HUES6 (cell line): Measurements from ENCODE around the gene TRIM26.

Experiments used
- H3K27ac ChIP-seq: 2 replicates; pipeline ENCODE4 v1.7.0; 2013; ENCODE audit warnings: low read depth, mild to moderate bottlenecking, low read length, inconsistent platforms
- H3K27me3 ChIP-seq: 2 replicates; pipeline ENCODE4 v1.6.1; 2013; ENCODE audit warnings: low read length; ENCODE audit not compliant: control insufficient read depth, insufficient read depth
- H3K36me3 ChIP-seq: 2 replicates; pipeline ENCODE4 v1.6.1; 2013; ENCODE audit warnings: low read length; ENCODE audit not compliant: control insufficient read depth, insufficient read depth
- H3K4me1 ChIP-seq: 2 replicates; pipeline ENCODE4 v1.6.1; 2013; ENCODE audit warnings: low read length; ENCODE audit not compliant: control insufficient read depth, insufficient read depth
- H3K4me3 ChIP-seq: 2 replicates; pipeline ENCODE4 v1.5.1; 2013; ENCODE audit warnings: low read depth, low read length
- H3K9ac ChIP-seq: one replicate; pipeline ENCODE4 v1.6.1; 2013; ENCODE audit warnings: mild to moderate bottlenecking, low read length
- H3K9me3 ChIP-seq: 2 replicates; pipeline ENCODE4 v1.6.1; 2013; ENCODE audit warnings: low read depth, low read length; ENCODE audit not compliant: control insufficient read depth, insufficient read depth

Gene TRIM26

DNA sequence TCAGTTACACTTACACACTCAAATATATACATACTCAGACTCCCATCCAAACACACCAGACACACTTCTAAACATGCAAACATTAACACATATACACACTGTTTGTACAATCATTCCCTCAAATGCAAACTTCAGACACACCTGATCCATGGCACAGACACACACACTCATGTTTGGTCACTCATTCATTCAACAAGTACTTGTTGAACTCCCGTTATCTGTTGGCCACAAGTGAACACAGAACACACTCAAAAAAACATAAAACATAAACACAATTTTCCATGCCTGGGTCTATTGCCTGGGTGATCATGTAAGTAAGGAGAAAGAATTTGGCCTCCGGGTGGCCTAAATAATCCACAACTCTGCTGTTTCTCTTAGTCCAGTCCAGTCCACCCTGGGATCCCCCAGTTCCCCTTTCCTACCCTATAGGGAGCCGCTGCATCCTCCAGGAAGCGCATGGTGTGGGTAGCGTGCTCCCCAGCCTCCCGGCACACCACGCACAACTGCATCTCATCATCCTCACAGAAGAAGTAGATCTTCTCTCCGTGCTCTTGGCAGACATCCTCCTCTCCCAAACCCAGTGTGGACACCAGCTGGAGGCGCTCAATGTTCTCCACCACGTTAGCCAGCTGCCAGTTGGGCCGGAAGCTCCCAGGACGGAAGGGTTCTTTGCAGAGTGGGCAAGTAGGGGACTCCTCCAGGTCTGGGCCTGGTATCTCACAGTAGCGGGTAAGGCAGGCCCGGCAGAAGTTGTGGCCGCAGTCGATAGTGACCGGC, 53.0 kb downstream of the TRIM26 start:
- H3K4me3 ChIP-seq: no peak overlapping the region
- no peaks in the 10 kb centered on the region for H3K36me3 ChIP-seq
- peaks cover 19% of the 10 kb centered on the region for H3K27me3 ChIP-seq
- H3K27ac ChIP-seq: no peak overlapping the region
- peaks cover 6% of the 10 kb centered on the region; the same call in 1 of the 2 replicates for H3K4me1 ChIP-seq
- no peaks in the 10 kb centered on the region for H3K9me3 ChIP-seq
- H3K9ac ChIP-seq: no peak overlapping the region

DNA sequence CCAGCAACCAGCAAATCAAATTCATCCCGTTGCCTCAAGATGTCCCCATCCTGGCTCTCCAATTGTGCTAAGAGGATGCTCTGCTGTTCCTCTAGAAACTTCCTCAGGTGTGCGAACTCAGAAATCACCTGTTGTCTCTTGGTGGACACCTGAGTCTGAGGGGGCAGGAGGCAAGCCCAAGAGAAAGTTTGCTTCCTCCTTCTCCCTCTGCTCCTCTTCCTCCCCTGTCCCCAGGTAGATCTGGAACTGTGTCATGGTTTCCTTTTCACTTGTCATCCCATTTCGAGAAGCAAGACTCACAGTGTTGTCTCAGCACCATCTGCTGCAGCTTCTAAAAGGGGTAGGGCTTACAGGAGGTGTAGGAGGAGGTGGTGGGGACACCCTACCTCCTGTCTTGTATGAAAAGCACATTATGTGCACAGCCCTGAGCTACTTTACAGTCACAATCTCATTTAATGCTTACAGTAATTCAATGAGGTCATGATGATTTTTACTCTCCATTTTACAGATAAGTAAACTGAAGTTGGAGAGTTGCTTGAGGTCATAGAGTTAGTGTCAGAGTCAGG, 54.6 kb downstream of the TRIM26 start:
- no peak overlapping the region for H3K9ac ChIP-seq
- H3K27ac ChIP-seq: no peak overlapping the region
- H3K9me3 ChIP-seq: no peaks in the 10 kb centered on the region
- peaks cover 29% of the 10 kb centered on the region for H3K27me3 ChIP-seq
- peaks cover 6% of the 10 kb centered on the region; the same call in 1 of the 2 replicates for H3K4me1 ChIP-seq
- H3K4me3 ChIP-seq: no peak overlapping the region
- no peaks in the 10 kb centered on the region for H3K36me3 ChIP-seq

DNA sequence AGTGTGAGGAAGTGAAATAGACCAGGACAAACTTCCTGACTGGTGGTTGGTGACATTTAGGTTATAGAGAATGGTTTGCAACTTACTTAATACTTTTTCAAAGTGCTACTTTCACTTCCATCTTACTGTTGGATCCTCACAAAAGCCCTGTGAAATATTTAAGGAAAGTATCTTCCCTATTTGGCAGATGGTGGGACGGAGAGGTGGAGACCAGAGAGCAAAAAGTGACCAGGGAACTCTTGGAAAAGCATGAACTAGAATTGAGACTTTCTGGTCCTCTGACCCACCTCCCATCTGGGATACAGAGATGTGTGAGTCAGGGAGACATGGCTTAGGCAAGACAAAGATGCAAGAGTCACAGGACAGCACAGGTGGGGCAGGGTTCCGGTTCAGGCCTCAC, 55.2 kb downstream of the TRIM26 start:
- Histone ChIP-seq H3K9ac (no peak overlapping the region), H3K4me1 (peaks cover under 1% of the 10 kb centered on the region; the same call in 1 of the 2 replicates), H3K27ac (no peak overlapping the region), H3K27me3 (peaks cover 32% of the 10 kb centered on the region), H3K36me3 (no peaks in the 10 kb centered on the region), H3K4me3 (no peak overlapping the region), H3K9me3 (no peaks in the 10 kb centered on the region)

GRCh38 chr6:30157581-30157980, 55.6 kb downstream of the TRIM26 start:
- no peaks in the 10 kb centered on the region for H3K4me1 ChIP-seq
- no peak overlapping the region for H3K27ac ChIP-seq
- no peak overlapping the region for H3K9ac ChIP-seq
- H3K36me3 ChIP-seq: no peaks in the 10 kb centered on the region
- H3K4me3 ChIP-seq: no peak overlapping the region
- H3K9me3 ChIP-seq: no peaks in the 10 kb centered on the region
- peaks cover 34% of the 10 kb centered on the region for H3K27me3 ChIP-seq

- peaks cover 37% of the 10 kb centered on the region for H3K27me3 ChIP-seq
- H3K9ac ChIP-seq: no peak overlapping the region
- H3K36me3 ChIP-seq: no peaks in the 10 kb centered on the region
- H3K27ac ChIP-seq: no peak overlapping the region
- H3K9me3 ChIP-seq: no peaks in the 10 kb centered on the region
- H3K4me3 ChIP-seq: no peak overlapping the region
- no peaks in the 10 kb centered on the region for H3K4me1 ChIP-seq
Observed at GRCh38 chr6:30156774-30157173, 56.4 kb downstream of the TRIM26 start.

DNA sequence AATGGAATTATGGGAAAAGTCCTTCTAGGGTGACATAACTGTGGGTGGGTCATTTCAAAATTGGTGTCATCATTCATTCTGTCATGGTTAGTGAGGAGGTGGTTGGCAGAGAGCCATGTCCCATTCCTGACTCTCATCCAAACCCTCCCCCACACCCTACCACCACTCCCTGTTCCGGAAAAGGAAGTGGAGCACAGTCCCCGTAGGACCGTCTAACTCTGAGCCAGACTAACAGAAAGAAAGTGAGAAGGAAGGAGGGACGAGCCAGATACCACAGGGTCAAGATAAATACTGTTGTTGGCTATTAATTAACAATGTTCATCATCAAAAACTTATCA, 57.0 kb downstream of the TRIM26 start:
- Histone ChIP-seq H3K27me3 (peaks cover 37% of the 10 kb centered on the region), H3K36me3 (no peaks in the 10 kb centered on the region), H3K27ac (no peak overlapping the region), H3K4me1 (no peaks in the 10 kb centered on the region), H3K9me3 (no peaks in the 10 kb centered on the region), H3K9ac (no peak overlapping the region), H3K4me3 (no peak overlapping the region)

- Histone ChIP-seq H3K4me1 (no peaks in the 10 kb centered on the region), H3K9ac (no peak overlapping the region), H3K36me3 (no peaks in the 10 kb centered on the region), H3K9me3 (no peaks in the 10 kb centered on the region), H3K27ac (no peak overlapping the region), H3K4me3 (no peak overlapping the region), H3K27me3 (peaks cover 37% of the 10 kb centered on the region)
Observed at GRCh38 chr6:30155520-30156261, 57.5 kb downstream of the TRIM26 start.

GRCh38 chr6:30154709-30155519, 58.3 kb downstream of the TRIM26 start:
- no peak overlapping the region for H3K27ac ChIP-seq
- no peaks in the 10 kb centered on the region for H3K9me3 ChIP-seq
- H3K4me1 ChIP-seq: no peaks in the 10 kb centered on the region
- peaks cover 37% of the 10 kb centered on the region for H3K27me3 ChIP-seq
- no peaks in the 10 kb centered on the region for H3K36me3 ChIP-seq
- no peak overlapping the region for H3K4me3 ChIP-seq
- no peak overlapping the region for H3K9ac ChIP-seq

DNA sequence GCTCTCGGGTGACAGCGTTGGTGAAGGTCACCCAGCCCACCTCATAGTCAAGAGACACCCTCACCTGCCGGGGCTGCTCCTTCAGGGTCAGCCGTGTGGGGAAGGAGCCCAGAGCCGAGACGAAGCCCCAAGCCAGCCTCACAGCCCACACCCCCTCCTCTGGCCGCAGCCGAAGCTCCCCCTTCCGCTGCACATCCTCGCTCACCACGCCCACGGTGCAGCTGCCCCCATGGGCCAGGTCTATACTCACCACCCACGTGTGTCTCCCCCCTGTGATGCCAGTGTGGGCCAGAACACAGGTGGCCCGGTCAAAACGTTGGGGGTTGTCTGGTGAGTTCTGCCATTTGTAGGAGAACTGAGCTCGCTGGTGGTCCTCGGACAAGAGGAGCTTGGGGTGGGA, 59.1 kb downstream of the TRIM26 start:
- no peaks in the 10 kb centered on the region for H3K4me1 ChIP-seq
- no peak overlapping the region for H3K4me3 ChIP-seq

GRCh38 chr6:30152910-30153610, 60.1 kb downstream of the TRIM26 start:
- no peaks in the 10 kb centered on the region for H3K36me3 ChIP-seq
- no peak overlapping the region for H3K27ac ChIP-seq
- H3K9me3 ChIP-seq: no peaks in the 10 kb centered on the region
- H3K4me1 ChIP-seq: no peaks in the 10 kb centered on the region
- H3K27me3 ChIP-seq: peaks cover 24% of the 10 kb centered on the region
- no peak overlapping the region for H3K9ac ChIP-seq
- H3K4me3 ChIP-seq: no peak overlapping the region

More for the DNA sequence above, 59.1 kb downstream of the TRIM26 start:
- peaks cover 34% of the 10 kb centered on the region for H3K27me3 ChIP-seq
- no peak overlapping the region for H3K9ac ChIP-seq
- no peak overlapping the region for H3K27ac ChIP-seq
- no peaks in the 10 kb centered on the region for H3K36me3 ChIP-seq
- H3K9me3 ChIP-seq: no peaks in the 10 kb centered on the region
